ENCODE measurements around the gene DCXR.

The DCXR gene

GRCh38 chr17:81998691-81999438 is 38.6 kb downstream of the DCXR start:
- no peak for DNase-seq
- TF ChIP-seq GATA1 (IDR thresholded peaks at IDR 0.05; ENCODE audit: low read depth, low read length) (no peak), POLR2A (IDR thresholded peaks at IDR 0.05; ENCODE audit: low read length) (no peak)

GRCh38 chr17:81998212-81998611 is 39.3 kb downstream of the DCXR start:
- TF ChIP-seq POLR2A (IDR thresholded peaks at IDR 0.05; ENCODE audit: low read length) (no peak), GATA1 (IDR thresholded peaks at IDR 0.05; ENCODE audit: low read depth, low read length) (no peak)
- DNase-seq, result no peak

GRCh38 chr17:81996757-81997441 is 40.6 kb downstream of the DCXR start:
- DNase-seq, result no peak

DNA sequence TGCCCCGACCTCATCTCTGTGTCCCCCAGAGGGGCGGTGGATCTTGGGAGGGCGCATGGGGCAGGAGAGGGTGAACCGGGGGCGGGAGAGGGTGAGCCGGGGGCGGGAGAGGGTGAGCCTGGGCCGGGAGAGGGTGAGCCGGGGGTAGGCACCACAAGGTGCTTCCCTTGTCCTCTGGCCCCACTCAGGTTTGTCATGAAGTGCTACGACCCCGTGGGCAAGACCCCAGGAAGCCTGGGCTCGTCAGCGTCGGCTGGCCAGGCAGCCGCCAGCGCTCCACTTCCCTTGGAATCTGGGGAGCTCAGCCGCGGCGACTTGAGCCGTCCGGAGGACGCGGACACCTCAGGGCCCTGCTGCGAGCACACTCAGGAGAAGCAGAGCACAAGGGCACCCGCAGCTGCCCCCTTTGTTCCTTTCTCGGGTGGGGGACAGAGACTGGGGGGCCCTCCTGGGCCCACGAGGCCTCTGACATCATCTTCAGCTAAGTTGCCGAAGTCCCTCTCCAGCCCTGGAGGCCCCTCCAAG is 41.2 kb downstream of the DCXR start:
- TF ChIP-seq GATA1 (IDR thresholded peaks at IDR 0.05; ENCODE audit: low read depth, low read length) (no peak), POLR2A (IDR thresholded peaks at IDR 0.05; ENCODE audit: low read length) (no peak)

More at GRCh38 chr17:81996757-81997441, 40.6 kb downstream of the DCXR start:
- TF ChIP-seq POLR2A (IDR thresholded peaks at IDR 0.05; ENCODE audit: low read length) (no peak), GATA1 (IDR thresholded peaks at IDR 0.05; ENCODE audit: low read depth, low read length) (no peak)

GRCh38 chr17:81995463-81996231 is 41.9 kb downstream of the DCXR start:
- DNase-seq, result no peak

More for the DNA sequence above, 41.2 kb downstream of the DCXR start:
- no peak for DNase-seq

GRCh38 chr17:81994593-81995462 is 42.7 kb downstream of the DCXR start:
- DNase-seq, result no peak
- no peak for TF ChIP-seq GATA1 (IDR thresholded peaks at IDR 0.05; ENCODE audit: low read depth, low read length)
- TF ChIP-seq POLR2A (IDR thresholded peaks at IDR 0.05; ENCODE audit: low read length), result no peak

More at GRCh38 chr17:81995463-81996231, 41.9 kb downstream of the DCXR start:
- TF ChIP-seq POLR2A (IDR thresholded peaks at IDR 0.05; ENCODE audit: low read length), result no peak
- no peak for TF ChIP-seq GATA1 (IDR thresholded peaks at IDR 0.05; ENCODE audit: low read depth, low read length)

DNA sequence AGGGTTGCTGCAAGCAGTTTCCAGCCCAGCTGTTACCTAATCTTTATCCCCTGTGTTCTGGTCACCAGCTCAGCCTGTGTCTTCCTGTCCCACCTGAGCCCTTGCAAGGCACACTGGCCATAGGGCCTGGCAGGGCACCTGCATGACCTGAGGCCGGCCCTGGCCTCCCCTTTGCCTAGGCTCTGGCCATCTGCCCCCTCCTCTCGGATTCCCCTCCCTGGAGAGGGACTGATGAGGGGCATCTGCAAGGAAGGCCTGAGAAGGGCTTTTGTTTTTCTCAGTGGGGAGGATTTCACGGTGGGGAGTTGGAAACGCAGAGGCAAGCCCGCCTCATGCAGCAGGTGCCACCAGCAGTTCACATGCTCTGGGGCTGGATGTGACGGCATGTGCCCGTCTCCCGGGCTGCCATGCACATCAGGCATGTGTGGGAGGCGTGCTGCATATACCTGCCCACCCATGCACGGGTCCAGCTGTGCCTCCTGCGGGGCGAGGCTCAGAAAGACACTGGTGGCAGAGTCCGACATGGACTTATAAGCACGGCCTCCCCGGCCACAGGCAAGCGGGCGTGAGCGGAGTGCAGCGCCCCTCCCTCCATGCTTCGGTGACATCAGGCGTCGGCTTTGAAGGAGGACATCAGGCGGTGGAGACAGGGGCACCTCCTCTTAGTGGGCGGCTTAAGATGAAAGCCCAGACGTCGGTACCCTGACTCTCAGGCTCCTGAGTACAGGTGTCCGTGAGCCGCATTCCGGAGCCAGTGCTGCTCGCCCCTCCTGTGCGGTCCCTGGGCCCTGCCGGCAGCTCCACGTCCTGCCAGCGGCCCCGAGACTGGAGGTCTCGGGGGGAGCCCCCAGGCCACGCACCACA is 43.5 kb downstream of the DCXR start:
- TF ChIP-seq GATA1 (IDR thresholded peaks at IDR 0.05; ENCODE audit: low read depth, low read length), result no peak
- no peak for TF ChIP-seq POLR2A (IDR thresholded peaks at IDR 0.05; ENCODE audit: low read length)
- DNase-seq, result no peak

DNA sequence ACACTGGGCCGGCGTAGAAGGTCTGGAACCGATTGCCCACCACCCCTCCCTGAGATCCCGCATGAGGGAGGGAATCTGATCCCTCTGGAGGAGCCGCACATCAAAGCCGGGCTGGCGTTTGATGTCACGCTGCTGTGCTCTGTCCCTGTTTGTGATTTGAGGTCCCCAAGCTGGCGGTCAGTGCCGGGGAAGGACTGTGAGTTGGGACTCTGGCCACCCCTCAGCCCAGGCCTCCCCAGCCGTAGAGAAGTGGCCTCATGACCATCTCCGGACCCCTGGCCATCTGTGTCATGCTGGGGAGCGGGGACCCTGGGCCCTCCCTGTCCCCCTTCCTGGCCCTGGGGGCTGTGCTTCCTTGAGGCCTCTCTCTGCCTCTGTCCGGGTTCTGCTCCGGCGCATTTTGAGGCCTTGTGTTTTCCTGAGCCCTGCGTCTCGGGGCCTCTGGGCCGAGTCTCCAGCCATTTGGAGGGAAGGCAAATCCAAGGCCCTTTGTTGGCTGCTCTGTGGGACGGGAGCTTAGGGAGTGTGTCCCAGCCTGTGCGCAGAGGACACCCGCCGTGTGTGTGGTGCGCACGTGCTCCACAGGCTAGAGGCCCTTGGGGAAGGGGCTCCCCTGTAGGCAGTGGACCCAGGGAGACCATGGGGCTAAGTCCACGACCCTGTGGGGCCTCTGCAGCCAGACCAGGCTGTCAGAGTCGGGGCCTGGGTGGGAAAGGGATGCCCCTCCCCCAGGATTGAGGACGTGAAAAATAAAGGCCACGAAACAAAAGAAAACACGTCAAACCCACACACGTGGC is 45.0 kb downstream of the DCXR start:
- no peak for DNase-seq
- TF ChIP-seq POLR2A (IDR thresholded peaks at IDR 0.05; ENCODE audit: low read length) (no peak), GATA1 (IDR thresholded peaks at IDR 0.05; ENCODE audit: low read depth, low read length) (no peak)

GRCh38 chr17:81991684-81992305 is 45.7 kb downstream of the DCXR start:
- DNase-seq, result peak; percentile 53 to 56
- TF ChIP-seq POLR2A (IDR thresholded peaks at IDR 0.05; ENCODE audit: low read length), result no peak
- no peak for TF ChIP-seq GATA1 (IDR thresholded peaks at IDR 0.05; ENCODE audit: low read depth, low read length)

- TF ChIP-seq GATA1 (IDR thresholded peaks at IDR 0.05; ENCODE audit: low read depth, low read length), result no peak
- TF ChIP-seq POLR2A (IDR thresholded peaks at IDR 0.05; ENCODE audit: low read length), result no peak
- no peak for DNase-seq
Observed at GRCh38 chr17:81990836-81991683, 46.4 kb downstream of the DCXR start.
